Endodermal cell (in vitro differentiated cells): Measurements from ENCODE around the gene GTPBP2. TPM values are rescaled to one million over a fixed set of nuclear protein-coding genes. Genes with fewer than 3 reads are reported as not detected.

Experiments used
- DNase-seq: peaks from one replicate; pipeline ENCODE4 v3.0.0-alpha.2; 2017
- H3K27ac ChIP-seq: 2 replicates; pipeline ENCODE4 v1.5.1; 2013; ENCODE audit warnings: mild to moderate bottlenecking, low read depth, low read length, moderate library complexity
- H3K27me3 ChIP-seq: 2 replicates; pipeline ENCODE4 v1.6.1; 2013; ENCODE audit warnings: mild to moderate bottlenecking, low read length, moderate library complexity; ENCODE audit not compliant: insufficient read depth, control insufficient read depth, poor library complexity, severe bottlenecking
- H3K36me3 ChIP-seq: 2 replicates; pipeline ENCODE4 v1.7.0; 2013; ENCODE audit warnings: mild to moderate bottlenecking, low read length, moderate library complexity; ENCODE audit not compliant: control insufficient read depth, insufficient read depth
- H3K4me1 ChIP-seq: one replicate; pipeline ENCODE4 v1.7.0; 2013; ENCODE audit warnings: low read length; ENCODE audit not compliant: control insufficient read depth, insufficient read depth
- H3K4me3 ChIP-seq: 2 replicates; pipeline ENCODE4 v1.5.1; 2013; ENCODE audit warnings: mild to moderate bottlenecking, low read length, moderate library complexity
- H3K9ac ChIP-seq: 2 replicates; pipeline ENCODE4 v1.6.1; 2013; ENCODE audit warnings: mild to moderate bottlenecking, low read length, moderate library complexity; ENCODE audit not compliant: poor library complexity, severe bottlenecking; ENCODE audit errors: extremely low read depth
- H3K9me3 ChIP-seq: 2 replicates; pipeline ENCODE4 v1.6.1; 2013; ENCODE audit warnings: mild to moderate bottlenecking, low read length, moderate library complexity; ENCODE audit not compliant: control insufficient read depth
- H3K27ac Mint-ChIP-seq: 2 replicates; pipeline ENCODE4 v1.8.0; 2020; ENCODE audit warnings: mixed read lengths
- H3K27me3 Mint-ChIP-seq: 2 replicates; pipeline ENCODE4 v1.8.0; 2021; ENCODE audit warnings: mild to moderate bottlenecking, mixed read lengths; ENCODE audit not compliant: insufficient read depth
- H3K36me3 Mint-ChIP-seq: 2 replicates; pipeline ENCODE4 v1.8.0; 2020; ENCODE audit warnings: low read depth, mixed read lengths
- H3K4me1 Mint-ChIP-seq: 2 replicates; pipeline ENCODE4 v1.8.0; 2020; ENCODE audit warnings: mixed read lengths
- H3K4me3 Mint-ChIP-seq: 2 replicates; pipeline ENCODE4 v1.8.0; 2020; ENCODE audit warnings: mild to moderate bottlenecking, moderate library complexity, mixed read lengths
- H3K9me3 Mint-ChIP-seq: 2 replicates; pipeline ENCODE4 v1.8.0; 2020; ENCODE audit warnings: mild to moderate bottlenecking, mixed read lengths
- CTCF ChIP-seq: fragments of 200-600 bp; sonication (generic); conservative IDR thresholded peaks from 2 replicates; pipeline ENCODE4 v1.5.0; 2021; ENCODE audit warnings: antibody characterized with exemption, mild to moderate bottlenecking
- WGBS, 2 experiments: methylation state at CpG; one replicate each; pipeline versions ENCODE4 v1.1.5 to v1.1.7; 2013; ENCODE audit warnings: missing lambda C conversion rate in 2 of 2, mixed read lengths in 1 of 2; ENCODE audit not compliant: insufficient coverage in 1 of 2, insufficient read length in 1 of 2; 5-methylcytosine and 5-hydroxymethylcytosine counted together
- total RNA-seq, 2 donors: library from RNA; stranded (reverse); fragmentation: NEBNext Ultra II Directional in 1 of 2; extraction: Animal tissue kit (Norgen Biotek cat#: 25700) in 1 of 2; gene quantifications; 2 replicates in 1 of 2; 3 replicates in 1 of 2; pipeline ENCODE4 v1.2.1, GENCODE V29; 2021

The GTPBP2 gene
- total RNA-seq, 2 donors from 2014 or later = 87.9 to 90.6 TPM

- H3K9me3 Mint-ChIP-seq = no peaks in the 10 kb centered on the region
- no peaks in the 10 kb centered on the region for H3K4me1 Mint-ChIP-seq
- no peaks in the 10 kb centered on the region for H3K27me3 Mint-ChIP-seq
- 96 to 100% methylated on average over 7 to 9 of the region's 9 CpGs for WGBS, 2 experiments
- peaks cover 35% of the 10 kb centered on the region for H3K36me3 Mint-ChIP-seq
- Histone ChIP-seq H3K9me3 (no peaks in the 10 kb centered on the region), H3K9ac (no peak overlapping the region), H3K27me3 (no peaks in the 10 kb centered on the region), H3K27ac (no peak overlapping the region), H3K4me3 (no peak overlapping the region), H3K4me1 (no peaks in the 10 kb centered on the region), H3K36me3 (peaks cover 75% of the 10 kb centered on the region)
- no peak overlapping the region for H3K27ac Mint-ChIP-seq
- no peak for DNase-seq
- H3K4me3 Mint-ChIP-seq = no peak overlapping the region
- TF ChIP-seq CTCF = no peak
Measured at GRCh38 chr6:43616725-43617472, 12.2 kb downstream of the GTPBP2 start.

GRCh38 chr6:43614396-43614730, 14.7 kb downstream of the GTPBP2 start:
- H3K9ac ChIP-seq = no peak overlapping the region
- H3K27ac Mint-ChIP-seq = no peak overlapping the region
- H3K4me1 Mint-ChIP-seq = peaks cover 2% of the 10 kb centered on the region
- no peak for TF ChIP-seq CTCF
- no peak for DNase-seq
- no peak overlapping the region for H3K4me3 Mint-ChIP-seq
- no peaks in the 10 kb centered on the region for H3K4me1 ChIP-seq
- no peak overlapping the region for H3K4me3 ChIP-seq
- H3K27me3 ChIP-seq = no peaks in the 10 kb centered on the region
- no peaks in the 10 kb centered on the region for H3K9me3 Mint-ChIP-seq
- H3K36me3 Mint-ChIP-seq = peaks cover 17% of the 10 kb centered on the region
- H3K27me3 Mint-ChIP-seq = no peaks in the 10 kb centered on the region
- H3K9me3 ChIP-seq = no peaks in the 10 kb centered on the region
- no peak overlapping the region for H3K27ac ChIP-seq
- H3K36me3 ChIP-seq = peaks cover 69% of the 10 kb centered on the region
- WGBS, 2 experiments = 88 to 100% methylated on average over 1 to 3 of the region's 3 CpGs

GRCh38 chr6:43613721-43614395, 15.2 kb downstream of the GTPBP2 start:
- peaks cover 3% of the 10 kb centered on the region for H3K4me1 Mint-ChIP-seq
- no peak overlapping the region for H3K27ac ChIP-seq
- no peaks in the 10 kb centered on the region for H3K27me3 ChIP-seq
- DNase-seq = no peak
- H3K9ac ChIP-seq = no peak overlapping the region
- peaks cover 68% of the 10 kb centered on the region for H3K36me3 ChIP-seq
- WGBS, 2 experiments = 93 to 98% methylated on average over 5 to 6 of the region's 6 CpGs
- no peak overlapping the region for H3K27ac Mint-ChIP-seq
- peaks cover 17% of the 10 kb centered on the region for H3K36me3 Mint-ChIP-seq
- no peaks in the 10 kb centered on the region for H3K9me3 Mint-ChIP-seq
- H3K4me1 ChIP-seq = no peaks in the 10 kb centered on the region
- H3K4me3 ChIP-seq = no peak overlapping the region
- H3K9me3 ChIP-seq = no peaks in the 10 kb centered on the region
- no peak for TF ChIP-seq CTCF
- no peak overlapping the region for H3K4me3 Mint-ChIP-seq
- H3K27me3 Mint-ChIP-seq = no peaks in the 10 kb centered on the region
